ENCODE measurements around the gene NDUFB7.

Gene NDUFB7

GRCh38 chr19:14516746-14517438 lies 55.0 kb downstream of the NDUFB7 start:
- DNase-seq (ENCODE audit: extremely low spot score): no peak
- POLR2A ChIA-PET: interaction anchor here (0.6 to 1.6 kb wide), 6 partner anchors 23 to 481 kb away, joined by 3 to 6 read pairs (median 4); no protein-coding TSS in a partner anchor

More at GRCh38 chr19:14516746-14517438, 55.0 kb downstream of the NDUFB7 start:
- CTCF ChIA-PET: interaction anchor here (2.0 kb wide), 2 partner anchors 10 to 11 kb away, joined by 8 to 10 read pairs; no protein-coding TSS in a partner anchor
- no peak for TF ChIP-seq CTCF (IDR thresholded peaks at IDR 0.05; ENCODE audit: control extremely low read depth, extremely low read depth, low read depth, missing control alignments)

Measured in GM10248 (cell line).